HG02610 (cell line): ENCODE data around the gene RUFY4.
"Not testable (repeated sequence)": the region's sequence is repeated elsewhere in the genome, so short reads cannot be mapped to it uniquely, and the experiment has no call there.

Experiments used
- ATAC-seq: cut with Tn5 transposase; IDR thresholded peaks from one replicate; pipeline ENCODE4 v1.9.1; 2021; ENCODE audit warnings: mild to moderate bottlenecking, moderate library complexity; ENCODE audit not compliant: unreplicated experiment

Gene RUFY4

GRCh38 chr2:218082586-218083351, 13.7 kb downstream of the RUFY4 start:
- ATAC-seq: no peak

GRCh38 chr2:218083352-218083676, 14.3 kb downstream of the RUFY4 start:
- ATAC-seq: no peak

- no peak for ATAC-seq
These were observed 17.4 kb downstream of the RUFY4 start for GRCh38 chr2:218086478-218086877.

- ATAC-seq: no peak
These were observed 20.2 kb downstream of the RUFY4 start for GRCh38 chr2:218089259-218089658.

- no peak for ATAC-seq
These were observed 22.7 kb downstream of the RUFY4 start for GRCh38 chr2:218091746-218092145.

GRCh38 chr2:218093879-218094278, 24.8 kb downstream of the RUFY4 start:
- no peak for ATAC-seq

GRCh38 chr2:218095853-218096252, 26.8 kb downstream of the RUFY4 start:
- no peak for ATAC-seq

- ATAC-seq: no peak
These were observed 28.9 kb downstream of the RUFY4 start for GRCh38 chr2:218097975-218098374.

- ATAC-seq: not testable (repeated sequence)
These were observed 39.8 kb downstream of the RUFY4 start for GRCh38 chr2:218108834-218109233.

GRCh38 chr2:218121789-218122188, 52.7 kb downstream of the RUFY4 start:
- ATAC-seq: not testable (repeated sequence)

- not testable (repeated sequence) for ATAC-seq
These were observed 53.2 kb downstream of the RUFY4 start for GRCh38 chr2:218122286-218122685.

- ATAC-seq: no peak
These were observed 54.9 kb downstream of the RUFY4 start for GRCh38 chr2:218123986-218124385.

GRCh38 chr2:218125095-218125494, 56.0 kb downstream of the RUFY4 start:
- peak; percentile 29 for ATAC-seq

- ATAC-seq: peak; percentile 80
These were observed 56.6 kb downstream of the RUFY4 start, which contains the start of gene CXCR2 for GRCh38 chr2:218125626-218126080. Gene CXCR2 (plus strand): TSS chr2:218126028. CDS start chr2:218134802, 8,774 bp downstream.

GRCh38 chr2:218127929-218128455, 58.9 kb downstream of the RUFY4 start:
- no peak for ATAC-seq

GRCh38 chr2:218128781-218129457, 59.9 kb downstream of the RUFY4 start:
- ATAC-seq: no peak

- no peak for ATAC-seq
These were observed 60.5 kb downstream of the RUFY4 start for GRCh38 chr2:218129458-218130135.

- ATAC-seq: no peak
These were observed 61.3 kb downstream of the RUFY4 start for GRCh38 chr2:218130377-218130776.

- ATAC-seq: no peak
These were observed 61.8 kb downstream of the RUFY4 start for GRCh38 chr2:218130822-218131221.

- ATAC-seq: no peak
These were observed 68.5 kb downstream of the RUFY4 start for GRCh38 chr2:218137514-218137913.

- ATAC-seq: no peak
These were observed 69.0 kb downstream of the RUFY4 start for GRCh38 chr2:218138047-218138446.
